Kidney epithelial cell (primary cell): ENCODE data around the gene GSE1. TPM values are rescaled to one million over a fixed set of nuclear protein-coding genes. Genes with fewer than 3 reads are reported as not detected.
A peak's percentile ranks its signal among the peaks of the same experiment; 100 is the strongest.

Experiments used
- DNase-seq: peaks from one replicate; pipeline ENCODE4 v3.0.0-alpha.2; 2010; ENCODE audit warnings: low read depth
- H3K27me3 ChIP-seq: 2 replicates; pipeline ENCODE4 v1.6.0; 2011; ENCODE audit warnings: low read length; ENCODE audit not compliant: control insufficient read depth, insufficient read depth
- H3K36me3 ChIP-seq: 2 replicates; pipeline ENCODE4 v1.5.1; 2011; ENCODE audit warnings: low read length; ENCODE audit not compliant: control insufficient read depth, insufficient read depth
- H3K4me3 ChIP-seq: 2 replicates; pipeline ENCODE4 v1.5.1; 2011; ENCODE audit warnings: low read depth, mild to moderate bottlenecking, control low read depth, low read length
- total RNA-seq: library from RNA; depleted of rRNA; stranded (reverse); fragments of >200 nt; gene quantifications from 2 replicates; pipeline ENCODE4 v1.2.3, GENCODE V29; 2015
- TF ChIP-seq, protein P1 (sequence below): IDR thresholded peaks from 2 replicates; pipeline ENCODE4 v1.5.1; 2011; ENCODE audit warnings: mild to moderate bottlenecking, moderate library complexity, low read length, control low read depth, inconsistent platforms; ENCODE audit not compliant: insufficient read depth, poor library complexity, severe bottlenecking

GSE1 gene
- total RNA-seq, 1 donor from 2014 or later, result 25.7 TPM

DNA sequence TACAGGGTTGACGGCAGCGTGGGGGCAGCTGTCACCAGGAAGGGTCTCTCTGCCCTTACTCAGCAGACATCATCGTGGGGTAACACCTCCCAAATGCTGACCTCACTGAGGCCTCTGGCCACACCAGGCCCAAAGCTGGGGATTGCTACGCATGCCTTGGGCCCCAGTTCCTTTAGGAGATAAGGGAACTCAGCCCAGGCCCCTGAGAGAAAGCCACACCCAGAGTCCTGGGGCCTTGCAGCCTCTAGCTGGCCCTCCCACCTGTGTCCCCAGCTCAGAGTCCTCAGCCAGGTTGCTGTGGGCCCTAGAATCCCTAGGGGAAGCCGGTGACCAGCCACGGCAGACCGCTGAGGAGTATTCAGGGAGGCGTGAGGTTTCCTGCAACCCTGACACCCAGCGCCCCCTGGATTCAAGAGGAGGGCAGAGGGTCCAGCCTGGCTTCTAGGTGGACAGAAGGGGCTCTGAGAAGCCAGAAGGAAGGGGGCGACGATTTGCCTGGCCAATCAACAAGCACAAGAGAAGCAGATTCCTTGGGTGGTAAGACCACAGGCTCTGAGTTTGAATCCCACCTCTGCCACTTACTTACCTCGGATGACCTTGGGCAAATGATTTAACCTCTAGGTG is 85.9 kb downstream of the GSE1 start:
- Histone ChIP-seq H3K36me3 (no peaks in the 10 kb centered on the region), H3K4me3 (no peak overlapping the region), H3K27me3 (peaks cover 13% of the 10 kb centered on the region)
- no peak for DNase-seq
- TF ChIP-seq, protein P1, sequence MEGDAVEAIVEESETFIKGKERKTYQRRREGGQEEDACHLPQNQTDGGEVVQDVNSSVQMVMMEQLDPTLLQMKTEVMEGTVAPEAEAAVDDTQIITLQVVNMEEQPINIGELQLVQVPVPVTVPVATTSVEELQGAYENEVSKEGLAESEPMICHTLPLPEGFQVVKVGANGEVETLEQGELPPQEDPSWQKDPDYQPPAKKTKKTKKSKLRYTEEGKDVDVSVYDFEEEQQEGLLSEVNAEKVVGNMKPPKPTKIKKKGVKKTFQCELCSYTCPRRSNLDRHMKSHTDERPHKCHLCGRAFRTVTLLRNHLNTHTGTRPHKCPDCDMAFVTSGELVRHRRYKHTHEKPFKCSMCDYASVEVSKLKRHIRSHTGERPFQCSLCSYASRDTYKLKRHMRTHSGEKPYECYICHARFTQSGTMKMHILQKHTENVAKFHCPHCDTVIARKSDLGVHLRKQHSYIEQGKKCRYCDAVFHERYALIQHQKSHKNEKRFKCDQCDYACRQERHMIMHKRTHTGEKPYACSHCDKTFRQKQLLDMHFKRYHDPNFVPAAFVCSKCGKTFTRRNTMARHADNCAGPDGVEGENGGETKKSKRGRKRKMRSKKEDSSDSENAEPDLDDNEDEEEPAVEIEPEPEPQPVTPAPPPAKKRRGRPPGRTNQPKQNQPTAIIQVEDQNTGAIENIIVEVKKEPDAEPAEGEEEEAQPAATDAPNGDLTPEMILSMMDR, result no peak

DNA sequence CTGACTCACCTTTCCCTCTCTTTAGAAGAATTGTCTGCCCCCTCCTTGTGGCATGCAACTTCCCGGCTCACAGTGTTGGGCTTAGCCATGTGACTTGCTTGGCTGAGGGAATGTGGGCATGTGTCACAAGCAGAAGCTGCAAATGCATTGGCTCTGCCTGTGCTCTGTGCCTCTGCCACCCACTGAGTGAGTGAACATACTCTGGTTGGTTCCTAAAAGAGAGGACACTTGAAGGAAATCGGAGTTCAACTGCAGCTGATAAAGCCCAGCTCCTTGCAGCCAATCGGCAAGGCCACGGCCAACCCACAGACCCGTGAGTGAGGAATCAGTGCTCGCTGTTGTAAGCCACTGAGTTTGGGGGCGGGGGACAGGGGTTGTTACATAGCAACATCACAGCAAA is 86.5 kb downstream of the GSE1 start:
- no peaks in the 10 kb centered on the region for H3K36me3 ChIP-seq
- TF ChIP-seq, protein P1, result no peak
- H3K27me3 ChIP-seq, result peaks cover 13% of the 10 kb centered on the region
- H3K4me3 ChIP-seq, result no peak overlapping the region
- DNase-seq, result peak; percentile 12

DNA sequence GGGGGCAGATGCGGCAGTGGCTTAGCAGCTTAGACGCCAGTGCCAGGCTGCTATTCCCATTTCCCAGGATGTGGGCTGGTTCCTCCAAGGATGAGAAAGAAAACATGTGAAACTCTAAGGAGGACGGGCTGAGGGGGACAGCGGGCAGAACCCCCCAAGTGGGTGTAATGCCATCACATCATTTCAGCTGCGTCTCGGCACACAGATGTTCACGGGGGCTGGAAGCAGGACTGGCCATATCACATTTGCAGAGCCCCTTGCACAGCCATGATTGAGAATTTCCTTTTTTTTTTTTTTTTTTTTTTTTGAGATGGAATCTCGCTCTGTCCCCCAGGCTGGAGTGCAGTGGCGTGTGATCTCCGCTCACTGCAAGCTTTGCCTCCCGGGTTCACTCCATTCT is 90.9 kb downstream of the GSE1 start:
- no peak for DNase-seq
- no peaks in the 10 kb centered on the region for H3K27me3 ChIP-seq
- TF ChIP-seq, protein P1, result no peak
- no peak overlapping the region for H3K4me3 ChIP-seq
- H3K36me3 ChIP-seq, result no peaks in the 10 kb centered on the region

DNA sequence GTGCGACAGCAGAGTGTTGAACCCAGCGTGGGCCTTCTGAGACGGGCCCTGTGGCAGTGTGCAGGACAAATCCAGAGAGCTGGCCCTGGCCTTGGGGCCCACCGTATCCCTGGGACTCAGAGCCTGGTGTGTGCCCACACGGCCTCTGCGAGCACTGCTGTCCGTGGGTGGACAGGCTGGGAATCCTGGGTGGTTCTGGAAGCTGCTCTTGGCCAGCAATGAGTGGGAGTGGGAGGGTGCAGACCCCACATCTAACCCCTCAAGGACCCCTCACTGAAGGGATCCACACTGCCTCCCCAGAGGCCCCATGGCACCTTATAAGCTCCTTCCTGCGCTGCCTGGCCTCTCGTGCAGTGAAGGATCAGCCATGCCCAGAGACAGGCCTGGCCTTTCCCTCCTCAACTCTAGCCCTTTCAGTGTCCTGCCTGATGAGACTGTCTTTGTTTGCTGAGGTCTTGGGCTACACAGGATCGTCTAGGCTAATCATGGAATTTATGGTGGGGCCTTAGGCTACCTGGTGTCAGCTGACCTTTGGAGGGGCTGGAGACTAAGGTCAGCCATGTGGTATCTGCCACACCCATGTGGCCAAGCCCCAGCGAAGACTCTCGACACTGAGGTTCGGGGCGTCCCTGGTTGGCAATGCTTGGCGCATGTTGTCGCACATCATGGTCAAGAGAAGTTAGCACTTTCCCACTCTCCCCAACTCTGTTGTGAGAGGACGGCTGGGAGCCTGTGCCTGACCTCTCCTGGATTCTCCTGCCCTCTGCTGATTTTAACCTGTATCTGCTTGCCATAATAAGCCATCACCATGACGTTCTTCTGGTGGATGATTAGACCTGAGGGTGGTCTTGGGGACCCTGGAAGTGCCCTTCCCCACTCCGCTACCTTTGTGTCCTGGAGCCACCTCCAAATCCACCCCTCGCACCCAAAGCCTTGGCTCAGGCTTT is 92.1 kb downstream of the GSE1 start:
- TF ChIP-seq, protein P1, result no peak
- H3K36me3 ChIP-seq, result no peaks in the 10 kb centered on the region
- H3K27me3 ChIP-seq, result peaks cover 8% of the 10 kb centered on the region
- DNase-seq, result no peak
- H3K4me3 ChIP-seq, result no peak overlapping the region

DNA sequence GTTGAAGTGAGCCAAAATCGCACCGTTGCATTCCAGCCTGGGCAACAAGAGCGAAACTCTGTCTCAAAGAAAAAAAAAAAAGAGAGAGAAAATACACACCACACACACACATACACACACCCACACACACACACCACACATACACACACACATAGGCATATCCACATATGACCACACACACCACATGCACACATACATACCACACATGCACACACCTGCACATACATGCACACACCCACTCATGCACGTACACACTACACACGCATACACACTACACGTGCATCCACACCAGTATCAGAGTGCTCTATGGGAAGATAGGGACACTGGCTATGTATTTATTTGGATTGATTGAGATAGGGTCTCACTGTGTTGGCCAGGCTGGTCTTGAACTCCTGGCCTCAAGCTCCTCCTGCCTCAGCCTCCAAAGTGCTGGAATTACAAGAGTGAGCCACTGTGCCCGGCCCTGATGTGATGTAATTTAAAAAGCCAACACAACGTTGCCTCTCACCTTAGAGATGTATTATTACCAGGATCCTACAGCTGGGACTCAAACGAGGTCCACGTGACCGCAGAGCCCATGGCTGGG is 93.4 kb downstream of the GSE1 start:
- peaks cover 16% of the 10 kb centered on the region for H3K27me3 ChIP-seq
- no peaks in the 10 kb centered on the region for H3K36me3 ChIP-seq
- TF ChIP-seq, protein P1, result no peak
- no peak overlapping the region for H3K4me3 ChIP-seq
- no peak for DNase-seq
